Measurements from ENCODE around the gene SPATA19. TPM values are rescaled to one million over a fixed set of nuclear protein-coding genes. Genes with fewer than 3 reads are reported as not detected.

The SPATA19 gene
- total and polyA plus RNA-seq, 2 experiments from 2014 or later = not detected

DNA sequence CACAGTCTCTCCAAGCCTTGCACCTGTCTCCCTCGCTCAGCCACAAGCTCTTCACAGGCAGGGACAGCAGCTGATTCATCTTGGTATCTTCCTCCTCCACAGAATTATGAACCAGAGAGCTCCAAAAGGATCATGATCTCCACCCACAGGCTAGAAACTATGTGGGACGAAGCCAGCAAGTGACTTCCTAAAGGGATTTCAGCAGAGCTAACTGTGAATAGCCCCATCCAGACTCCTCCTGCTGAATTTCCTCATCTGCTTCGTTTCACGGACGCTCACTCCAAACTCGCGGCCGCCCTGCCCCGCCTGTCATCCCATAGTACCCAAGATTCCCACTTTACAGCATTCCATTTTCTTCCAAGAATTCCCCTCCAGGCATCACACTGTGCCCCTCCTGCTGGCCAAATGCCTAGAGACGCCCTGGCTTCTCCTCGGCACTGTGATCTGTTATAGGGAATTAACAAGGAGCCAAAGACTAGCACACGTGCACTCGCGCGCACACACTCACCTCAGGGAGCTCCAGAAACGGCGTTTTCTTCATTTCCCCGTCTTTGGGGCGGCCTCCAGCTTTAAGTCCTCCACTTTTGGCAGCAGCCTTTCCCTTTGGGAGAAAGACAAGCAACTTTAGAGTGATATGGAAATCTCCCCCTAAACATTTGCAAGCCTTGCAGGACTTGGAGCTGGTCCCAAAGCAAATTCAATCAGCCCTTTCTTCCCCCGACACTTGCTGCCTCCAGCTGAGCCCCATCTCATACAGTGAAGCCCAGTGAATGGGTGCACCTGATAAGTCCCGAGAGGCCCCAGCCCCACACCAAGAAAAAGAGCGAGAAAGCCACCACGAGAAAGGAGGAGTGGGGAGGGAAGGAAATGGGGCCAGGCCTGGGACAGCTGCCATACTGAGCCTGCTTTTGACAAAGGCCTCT, 35.5 kb downstream of the SPATA19 start:
- Histone ChIP-seq H3K27ac (ENCODE audit: low read depth) (no peak overlapping the region), H3K4me1 (ENCODE audit: insufficient read depth) (peaks cover 38% of the 10 kb centered on the region), H3K4me2 (peak overlapping the region; percentile 19; the same call in 1 of the 2 replicates), H2AFZ (peak overlapping the region; percentile 86), H4K20me1 (replicated peaks; ENCODE audit: insufficient read depth) (no peaks in the 10 kb centered on the region), H3F3A (replicated peaks; ENCODE audit: low read depth) (no peaks in the 10 kb centered on the region), H3K36me3 (ENCODE audit: insufficient read depth) (no peaks in the 10 kb centered on the region), H3K27me3 (ENCODE audit: insufficient read depth) (no peaks in the 10 kb centered on the region), H3K9me2 (ENCODE audit: insufficient read depth) (peaks cover 7% of the 10 kb centered on the region; the same call in 1 of the 2 replicates), H3K4me3 (no peak overlapping the region), H3K79me2 (replicated peaks; ENCODE audit: insufficient read depth) (no peaks in the 10 kb centered on the region)
- TF ChIP-seq, protein P1, sequence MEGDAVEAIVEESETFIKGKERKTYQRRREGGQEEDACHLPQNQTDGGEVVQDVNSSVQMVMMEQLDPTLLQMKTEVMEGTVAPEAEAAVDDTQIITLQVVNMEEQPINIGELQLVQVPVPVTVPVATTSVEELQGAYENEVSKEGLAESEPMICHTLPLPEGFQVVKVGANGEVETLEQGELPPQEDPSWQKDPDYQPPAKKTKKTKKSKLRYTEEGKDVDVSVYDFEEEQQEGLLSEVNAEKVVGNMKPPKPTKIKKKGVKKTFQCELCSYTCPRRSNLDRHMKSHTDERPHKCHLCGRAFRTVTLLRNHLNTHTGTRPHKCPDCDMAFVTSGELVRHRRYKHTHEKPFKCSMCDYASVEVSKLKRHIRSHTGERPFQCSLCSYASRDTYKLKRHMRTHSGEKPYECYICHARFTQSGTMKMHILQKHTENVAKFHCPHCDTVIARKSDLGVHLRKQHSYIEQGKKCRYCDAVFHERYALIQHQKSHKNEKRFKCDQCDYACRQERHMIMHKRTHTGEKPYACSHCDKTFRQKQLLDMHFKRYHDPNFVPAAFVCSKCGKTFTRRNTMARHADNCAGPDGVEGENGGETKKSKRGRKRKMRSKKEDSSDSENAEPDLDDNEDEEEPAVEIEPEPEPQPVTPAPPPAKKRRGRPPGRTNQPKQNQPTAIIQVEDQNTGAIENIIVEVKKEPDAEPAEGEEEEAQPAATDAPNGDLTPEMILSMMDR (conservative IDR thresholded peaks at IDR 0.05; ENCODE audit: low read depth in 2 of 2) = peak; percentile 28 to 29; a peak in 1 of 4 replicates
- no peak for TF ChIP-seq EZH2phosphoT487 (IDR thresholded peaks at IDR 0.05; ENCODE audit: unreplicated experiment)
- DNase-seq (ENCODE audit: low spot score) = peak; percentile 71
- Mint-ChIP-seq H3K27ac (no peak overlapping the region), H3K9me3 (no peaks in the 10 kb centered on the region), H3K4me3 (no peak overlapping the region), H3K4me1 (no peaks in the 10 kb centered on the region; the same call in 1 of the 3 replicates), H3K36me3 (ENCODE audit: low read depth) (no peaks in the 10 kb centered on the region), H3K27me3 (ENCODE audit: insufficient read depth, low read depth, poor library complexity) (peaks cover 1% of the 10 kb centered on the region)
- peak; percentile 75 for ATAC-seq

DNA sequence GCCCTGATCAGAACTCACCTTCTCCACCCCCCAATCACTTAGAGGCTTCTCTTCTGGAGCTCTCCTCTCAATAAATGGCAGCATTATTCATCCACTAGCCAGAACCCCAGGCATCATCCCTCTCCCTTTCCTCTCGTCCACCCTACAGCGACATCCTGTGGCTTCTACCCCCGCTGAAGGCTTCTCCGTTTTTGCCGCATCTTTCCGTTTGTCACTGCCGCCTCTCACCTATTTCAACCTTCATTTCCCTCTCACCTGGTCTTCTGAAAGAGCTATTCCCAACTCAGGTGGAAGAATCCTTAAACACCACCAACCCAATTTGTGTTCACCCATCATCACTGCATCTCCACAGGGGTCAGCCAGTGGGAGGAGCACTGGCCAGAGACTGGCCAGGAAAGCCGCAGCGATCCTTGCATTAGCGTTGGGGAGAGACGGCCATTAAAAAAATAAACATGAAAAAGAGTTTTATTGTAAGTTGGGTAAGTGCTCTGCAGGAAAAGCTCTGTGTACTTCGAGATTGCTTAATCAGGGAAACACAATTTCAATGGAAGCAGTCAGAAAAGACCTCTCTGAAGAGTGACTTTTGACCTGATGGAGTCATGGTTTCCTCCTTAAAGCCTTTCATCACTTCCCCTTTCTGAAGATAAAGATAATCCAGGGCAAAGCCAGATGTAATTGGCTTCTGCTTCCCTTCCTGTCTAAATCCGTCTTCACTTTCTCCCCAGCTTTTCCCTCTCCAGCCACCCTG, 36.7 kb downstream of the SPATA19 start:
- Mint-ChIP-seq H3K27me3 (ENCODE audit: insufficient read depth, low read depth, poor library complexity) (peaks cover 1% of the 10 kb centered on the region), H3K4me1 (no peaks in the 10 kb centered on the region; the same call in 1 of the 3 replicates), H3K27ac (no peak overlapping the region), H3K9me3 (no peaks in the 10 kb centered on the region; the same call in 2 of the 3 replicates), H3K36me3 (ENCODE audit: low read depth) (no peaks in the 10 kb centered on the region), H3K4me3 (no peak overlapping the region)
- H3K4me2 ChIP-seq = peak overlapping the region; percentile 19
- H3K27ac ChIP-seq (ENCODE audit: low read depth) = peak overlapping the region; percentile 24; the same call in 1 of the 2 replicates
- no peaks in the 10 kb centered on the region for H3K36me3 ChIP-seq (ENCODE audit: insufficient read depth)
- no peaks in the 10 kb centered on the region for H4K20me1 ChIP-seq (replicated peaks; ENCODE audit: insufficient read depth)
- TF ChIP-seq, protein P1 (conservative IDR thresholded peaks at IDR 0.05; ENCODE audit: low read depth in 2 of 2) = peak in 1 of 2 experiments; percentile 39; a peak in 2 of 4 replicates
- TF ChIP-seq NANOG (IDR thresholded peaks at IDR 0.05; ENCODE audit: borderline replicate concordance) (peak; percentile 76), EZH2 (IDR thresholded peaks at IDR 0.05; ENCODE audit: low read depth, unreplicated experiment) (no peak)
- ATAC-seq (no peak), DNase-seq (ENCODE audit: low spot score) (no peak)
- no peak overlapping the region for H2AFZ ChIP-seq
- H3K9me2 ChIP-seq (ENCODE audit: insufficient read depth) = peaks cover 7% of the 10 kb centered on the region; the same call in 1 of the 2 replicates
- peaks cover 38% of the 10 kb centered on the region for H3K4me1 ChIP-seq (ENCODE audit: insufficient read depth)
- no peaks in the 10 kb centered on the region for H3K79me2 ChIP-seq (replicated peaks; ENCODE audit: insufficient read depth)
- no peaks in the 10 kb centered on the region for H3K27me3 ChIP-seq (ENCODE audit: insufficient read depth)
- no peak overlapping the region for H3K4me3 ChIP-seq
- no peaks in the 10 kb centered on the region for H3F3A ChIP-seq (replicated peaks; ENCODE audit: low read depth)
